Right renal cortex interstitium (tissue), 3 donors: Measurements from ENCODE around the gene SH3RF3. TPM values are rescaled to one million over a fixed set of nuclear protein-coding genes. Genes with fewer than 3 reads are reported as not detected.

Experiments used
- DNase-seq, 3 donors: peaks; one replicate each; pipeline ENCODE4 v3.0.0-alpha.2; 2013; ENCODE audit warnings: low read depth in 3 of 3, low spot score in 2 of 3
- polyA plus RNA-seq, 3 donors: library from polyadenylated mRNA; unstranded; fragments of 120-200 nt; gene quantifications; one replicate each; pipeline ENCODE4 v1.2.1, GENCODE V29; 2013; ENCODE audit not compliant: insufficient read length in 3 of 3

The SH3RF3 gene
- polyA plus RNA-seq, 3 donors, result 4.3 to 4.5 (median 4.3) TPM

DNA sequence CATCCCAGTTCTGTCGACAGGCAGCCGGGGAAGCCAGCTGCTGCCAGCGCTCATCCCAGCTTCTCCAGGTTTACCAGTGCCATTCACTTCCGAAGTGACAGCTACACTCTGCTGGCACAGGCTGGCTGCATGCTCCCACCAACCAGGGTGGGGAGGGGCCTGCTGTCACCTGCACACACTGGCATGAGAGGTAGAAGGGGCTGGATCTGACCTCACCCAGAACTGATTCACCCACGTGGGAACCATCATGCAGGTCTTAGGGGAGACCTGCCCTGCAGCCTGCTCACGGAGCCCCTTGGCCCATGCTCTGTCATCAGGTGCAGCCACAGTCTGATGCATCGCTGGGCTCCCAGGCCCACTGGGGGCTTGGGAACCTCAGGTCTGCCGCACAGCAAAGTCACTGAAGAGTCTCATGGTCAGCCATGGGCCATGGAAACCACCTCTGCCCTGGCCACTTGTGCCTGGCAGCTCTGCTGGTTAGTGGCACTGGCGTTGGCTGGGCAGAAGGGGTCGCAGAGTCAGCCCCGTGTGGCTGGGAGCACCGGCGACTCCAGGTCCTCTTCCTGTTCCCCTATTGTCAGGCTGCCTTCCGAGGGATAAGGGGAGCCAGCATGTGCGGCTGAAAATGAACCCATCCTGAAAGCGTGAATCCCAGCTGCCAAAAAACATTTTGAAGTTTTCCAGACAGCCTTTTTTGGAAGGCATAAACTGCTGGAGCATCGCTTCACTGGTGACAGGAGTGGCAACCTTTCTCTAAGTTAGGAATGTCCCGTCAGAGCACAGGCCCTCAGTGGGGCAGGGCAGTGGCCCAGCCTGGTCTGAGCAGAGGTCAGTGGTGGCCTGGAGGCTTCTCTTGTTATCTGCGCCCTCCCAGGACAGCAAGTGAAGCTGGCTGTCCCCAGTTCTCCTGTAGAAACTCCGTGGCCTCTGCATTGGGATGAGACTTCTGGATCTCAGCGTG is 327.0 kb downstream of the SH3RF3 start:
- no peak for DNase-seq

DNA sequence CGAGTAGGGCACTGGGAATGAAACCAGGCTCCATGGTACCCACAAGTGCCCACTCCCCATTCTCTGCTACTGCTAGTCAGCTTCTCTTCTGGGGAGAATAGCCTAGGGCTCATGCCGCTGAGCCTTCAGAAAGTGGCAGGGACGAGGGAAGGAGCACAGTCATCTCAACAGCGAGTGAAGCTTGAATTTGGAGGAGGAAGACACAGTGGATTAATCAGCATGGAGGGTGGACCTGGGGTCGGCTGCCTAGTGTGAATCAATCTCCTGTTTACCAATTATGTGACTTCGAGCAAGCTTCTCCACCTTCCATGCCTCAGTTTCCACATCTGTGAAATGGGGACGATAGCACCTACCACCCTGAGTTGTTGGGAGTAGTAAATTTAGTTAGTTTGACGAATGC is 327.8 kb downstream of the SH3RF3 start:
- no peak for DNase-seq

DNA sequence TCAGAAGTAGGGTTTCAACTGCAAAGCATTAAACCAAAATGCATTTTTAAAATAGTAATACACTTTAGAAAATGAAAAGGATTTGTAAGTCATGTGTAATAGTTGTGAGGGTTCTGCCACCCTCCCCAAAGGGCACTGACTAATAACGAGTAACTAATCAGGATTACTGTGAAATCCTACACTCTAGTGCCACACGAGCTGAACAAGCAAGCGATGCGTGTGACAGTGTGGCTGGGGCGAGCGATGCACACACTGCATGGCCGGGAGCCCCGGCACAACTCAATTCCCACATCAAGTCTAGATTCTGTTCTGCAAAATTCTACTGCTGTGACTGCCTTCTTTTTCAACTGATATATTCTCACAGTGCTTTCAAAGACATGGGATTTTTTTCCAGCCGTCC is 328.4 kb downstream of the SH3RF3 start:
- no peak for DNase-seq

DNA sequence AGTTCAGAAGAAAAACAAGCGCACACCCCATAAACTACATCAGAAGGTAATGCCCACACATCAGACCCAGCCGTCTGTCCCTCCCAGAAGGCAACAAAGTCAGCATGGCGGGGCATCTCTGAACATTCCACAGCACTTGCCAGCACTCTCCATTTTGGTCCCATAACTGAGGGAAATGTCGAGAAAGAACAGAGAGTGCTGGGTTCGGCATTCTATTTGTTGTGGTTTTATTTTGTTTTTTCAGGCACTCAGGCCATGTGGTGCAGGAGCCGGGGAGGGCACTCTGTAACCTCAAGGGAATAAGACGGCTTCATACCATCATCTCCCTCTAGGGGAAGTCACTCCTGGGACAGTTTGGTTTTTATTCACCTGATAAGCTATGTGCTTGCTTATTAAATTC is 328.8 kb downstream of the SH3RF3 start:
- DNase-seq, result no peak

DNA sequence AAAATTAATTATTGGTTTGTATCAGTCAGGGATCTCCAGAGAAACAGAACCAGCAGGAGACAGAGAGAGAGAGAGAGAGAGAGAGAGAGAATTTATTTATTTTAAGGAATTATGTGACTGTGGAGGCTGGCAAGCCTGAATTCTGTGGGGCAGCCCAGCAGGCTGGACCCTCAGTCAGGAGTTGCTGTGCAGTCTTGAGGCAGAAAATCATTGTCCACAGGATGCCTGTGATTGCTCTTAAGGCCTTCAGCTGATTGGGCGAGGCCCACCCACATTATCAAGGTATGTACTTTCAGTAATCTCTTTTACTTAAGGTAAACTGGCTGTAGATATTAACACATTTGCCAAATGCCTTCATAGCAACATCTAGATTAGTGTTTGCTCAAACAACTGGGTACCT is 329.5 kb downstream of the SH3RF3 start:
- no peak for DNase-seq

DNA sequence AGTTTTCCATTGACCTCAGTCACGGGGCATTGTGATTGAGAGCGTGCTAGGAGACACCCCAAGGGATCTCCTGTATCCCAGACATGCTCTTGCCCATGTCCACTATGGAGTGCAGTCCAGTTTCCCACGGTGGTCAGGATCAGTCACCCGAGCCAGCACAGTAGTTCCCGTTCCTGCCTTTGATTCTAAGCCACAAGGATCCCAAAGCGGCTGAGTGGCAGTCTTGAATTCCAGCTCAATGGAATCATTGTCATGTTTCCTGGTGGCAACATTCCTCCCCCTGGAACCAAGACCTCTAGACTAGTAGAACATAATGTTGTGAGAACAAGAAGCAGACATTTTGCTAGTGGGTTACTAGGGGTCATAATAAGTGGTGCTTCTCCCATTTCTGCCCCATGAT is 330.5 kb downstream of the SH3RF3 start:
- DNase-seq, result no peak

DNA sequence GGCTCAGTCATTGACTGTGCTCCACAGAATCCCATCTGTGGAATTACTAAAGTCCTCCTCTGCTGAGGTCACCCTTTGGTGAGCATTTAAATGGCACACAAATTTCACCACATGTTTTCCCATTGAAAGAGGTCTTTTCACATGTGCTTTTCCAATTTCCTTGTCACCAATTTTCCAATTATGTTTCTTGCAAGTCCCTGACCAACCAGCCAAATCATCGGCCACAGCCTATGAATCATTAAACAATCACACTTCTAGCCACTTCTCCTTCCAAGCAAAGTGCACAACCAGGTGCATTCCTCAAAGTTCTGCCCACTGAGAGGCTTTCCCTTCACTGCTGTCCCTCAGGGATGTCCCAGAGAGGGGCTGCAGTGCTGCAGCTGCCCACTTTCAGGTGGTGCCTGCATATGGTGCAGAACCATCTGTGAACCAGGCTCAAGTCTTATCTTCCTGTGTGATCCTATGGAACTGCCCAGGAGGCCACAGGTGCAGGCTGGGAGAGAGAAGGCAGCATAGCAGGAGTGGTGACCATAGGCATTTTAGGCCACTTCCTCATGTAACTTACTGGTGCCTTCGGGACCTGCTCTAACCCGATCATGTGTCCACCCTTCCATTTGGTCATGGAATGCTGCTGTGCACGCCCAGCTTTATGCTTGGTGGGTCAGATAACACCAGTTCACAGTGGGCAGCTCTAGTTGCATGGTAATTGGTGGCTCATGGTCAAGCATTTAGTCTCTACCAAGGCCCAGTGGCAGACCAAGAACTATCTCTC is 331.7 kb downstream of the SH3RF3 start:
- DNase-seq, result no peak

DNA sequence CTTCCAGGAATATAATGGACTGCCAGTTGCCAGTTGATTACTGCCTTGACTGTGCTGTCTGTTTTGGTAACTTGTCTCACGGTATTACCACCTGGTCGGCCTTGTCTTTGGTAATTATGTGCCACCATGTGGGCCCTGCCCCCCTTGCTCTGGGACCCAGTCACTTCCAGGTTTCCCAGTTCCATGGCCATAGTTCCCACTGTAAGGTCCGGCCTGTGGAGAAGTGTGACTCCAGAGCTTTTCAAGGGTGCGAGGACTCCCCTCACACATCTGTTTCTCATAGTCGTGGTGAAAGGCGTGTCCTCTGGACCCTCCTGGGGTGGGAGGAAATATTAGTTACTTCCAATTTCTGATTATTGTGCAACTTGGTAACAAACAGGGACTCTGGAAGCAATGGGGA is 334.2 kb downstream of the SH3RF3 start:
- DNase-seq, result no peak

DNA sequence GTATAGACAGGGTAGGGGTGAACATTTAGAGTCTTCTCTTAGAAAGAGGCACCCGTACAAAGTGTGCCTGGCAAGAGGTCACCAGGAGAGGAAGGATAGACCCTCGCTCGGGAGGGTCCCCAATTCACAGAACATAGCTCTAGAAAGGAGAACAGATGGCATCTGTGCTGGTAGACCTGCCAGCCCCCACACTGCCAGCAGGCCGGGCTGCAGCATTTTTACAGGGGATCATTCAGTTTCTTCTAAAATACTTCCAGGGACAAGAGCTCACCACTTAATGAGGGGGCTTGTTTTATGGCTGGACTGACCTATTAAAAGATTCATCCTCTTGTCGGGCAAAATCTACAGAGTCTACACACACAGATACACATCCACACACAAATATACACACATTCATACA is 334.9 kb downstream of the SH3RF3 start:
- DNase-seq, result no peak

DNA sequence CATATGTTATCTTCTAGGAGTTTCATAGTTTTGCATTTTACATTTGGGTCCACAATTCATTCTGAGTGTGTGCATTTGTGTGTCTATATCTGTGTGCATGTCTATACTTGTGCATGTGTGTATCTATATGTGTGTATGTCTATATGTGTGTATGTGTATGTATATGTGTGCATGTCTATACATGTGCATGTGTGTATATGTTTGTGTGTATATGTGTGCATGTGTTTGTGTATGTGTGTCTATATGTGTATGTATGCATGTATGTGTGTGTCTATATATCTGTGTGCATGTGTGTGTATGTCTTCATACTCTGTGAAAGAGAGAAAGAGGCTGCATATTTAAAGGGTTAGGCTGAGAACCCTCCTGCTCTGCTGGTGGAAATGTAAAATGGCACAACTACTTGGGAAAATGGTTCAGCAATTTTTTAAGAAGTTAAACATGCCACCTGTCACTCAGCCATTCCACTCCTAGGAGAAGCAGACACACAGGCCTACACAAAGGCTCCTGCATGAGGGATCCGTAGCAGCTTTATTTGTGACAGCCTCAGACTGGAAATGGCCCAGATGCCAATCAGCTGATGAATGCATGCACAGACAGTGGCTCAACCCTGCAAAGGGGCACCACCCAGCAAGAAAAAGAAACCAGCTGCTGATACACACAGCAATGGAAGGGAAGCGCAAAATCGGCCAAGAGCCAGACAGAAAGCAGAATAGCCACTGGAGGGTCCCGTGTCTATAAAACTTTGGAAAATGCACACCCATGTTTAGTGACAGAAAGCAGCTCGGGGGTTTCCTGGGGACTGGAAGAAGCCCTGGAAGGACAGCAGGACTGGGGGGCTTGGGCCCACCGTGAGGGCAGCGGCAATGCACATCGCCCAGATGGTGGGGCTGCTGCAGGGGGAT is 337.9 kb downstream of the SH3RF3 start:
- DNase-seq, result no peak

DNA sequence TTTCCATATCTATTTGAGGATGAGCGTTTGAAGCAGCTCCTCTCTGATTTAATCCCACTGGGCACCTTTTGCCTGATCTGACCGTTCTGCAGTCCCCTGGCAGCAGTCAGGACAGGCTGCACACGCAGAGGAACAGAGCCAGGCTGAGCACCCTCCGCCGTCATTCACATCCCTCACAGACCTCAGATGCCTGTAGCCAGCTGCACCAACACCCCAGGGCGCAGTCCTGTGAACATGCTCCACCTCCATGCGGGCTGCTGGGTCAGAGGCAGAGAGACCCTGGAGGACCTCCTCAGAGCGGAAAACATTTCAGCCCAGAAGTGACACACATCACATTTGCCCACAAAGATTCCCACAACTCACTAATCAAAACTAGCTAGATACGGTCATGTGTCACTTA is 338.7 kb downstream of the SH3RF3 start:
- no peak for DNase-seq

DNA sequence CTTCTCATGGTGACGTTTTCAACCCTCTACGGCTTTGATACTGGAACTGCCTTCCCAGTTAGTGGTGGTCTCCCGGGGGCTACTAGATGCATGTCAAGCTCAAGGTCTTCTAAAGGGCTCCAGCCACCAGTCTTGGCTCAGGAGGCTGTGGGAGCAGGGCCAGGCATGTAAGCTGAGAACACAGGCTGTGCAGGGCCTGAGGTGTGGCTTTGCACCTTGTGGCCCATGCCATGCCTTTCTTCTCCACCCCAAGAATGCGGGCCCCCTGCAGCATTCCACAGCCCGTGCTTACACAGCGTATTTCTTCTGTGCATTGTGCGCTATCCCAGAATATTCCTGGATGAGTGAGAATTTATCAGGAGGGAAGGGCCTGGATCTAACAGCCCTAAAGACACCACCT is 339.9 kb downstream of the SH3RF3 start:
- DNase-seq, result no peak

DNA sequence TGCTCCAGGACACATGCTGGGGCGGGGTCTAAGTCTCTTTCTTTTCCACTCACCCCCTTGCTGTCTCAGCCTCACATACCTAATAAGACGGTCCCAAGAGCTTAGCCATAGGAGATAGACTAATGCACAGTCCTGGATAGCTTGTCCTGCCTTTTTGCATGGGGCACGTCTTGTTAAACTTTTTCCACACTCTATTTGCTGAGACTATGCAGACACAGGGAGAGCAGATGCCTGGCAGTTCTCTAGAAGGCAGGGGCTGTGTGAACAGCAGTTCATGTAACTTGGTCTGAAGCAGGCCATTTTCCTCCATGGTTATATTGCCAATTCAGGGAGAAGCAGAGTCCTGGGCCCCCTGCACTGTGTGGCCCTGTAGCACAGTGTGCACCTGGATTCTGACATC is 342.7 kb downstream of the SH3RF3 start:
- no peak for DNase-seq

DNA sequence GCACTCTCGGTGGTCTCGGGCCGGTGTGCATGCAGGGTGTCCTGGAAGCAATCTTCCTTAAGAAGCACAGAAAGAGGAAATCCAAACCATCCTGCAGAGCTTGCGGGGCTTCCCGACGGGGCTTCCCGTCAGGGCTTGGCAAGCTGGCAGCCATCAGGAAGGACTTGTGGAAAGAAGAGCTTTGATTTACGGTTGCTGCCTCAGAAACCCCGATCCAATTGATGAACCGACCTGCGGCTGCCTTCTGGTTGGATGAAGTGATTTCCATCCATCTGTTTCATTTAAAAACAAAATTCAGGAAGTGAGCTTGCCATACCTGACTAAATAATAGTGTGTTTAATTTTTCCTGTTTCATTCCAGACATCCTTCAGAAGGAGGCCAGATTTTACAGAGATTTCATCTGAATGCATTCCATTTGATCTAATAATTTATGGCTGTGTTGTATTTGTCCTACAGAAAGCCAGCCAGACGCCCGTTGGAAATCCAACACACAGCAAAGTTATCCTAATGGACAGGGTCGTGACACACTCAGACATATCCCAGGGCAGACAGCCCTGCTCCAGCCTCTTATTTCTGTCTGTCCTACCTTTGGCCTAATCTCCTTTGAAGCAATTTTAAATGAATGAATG is 343.4 kb downstream of the SH3RF3 start:
- no peak for DNase-seq

DNA sequence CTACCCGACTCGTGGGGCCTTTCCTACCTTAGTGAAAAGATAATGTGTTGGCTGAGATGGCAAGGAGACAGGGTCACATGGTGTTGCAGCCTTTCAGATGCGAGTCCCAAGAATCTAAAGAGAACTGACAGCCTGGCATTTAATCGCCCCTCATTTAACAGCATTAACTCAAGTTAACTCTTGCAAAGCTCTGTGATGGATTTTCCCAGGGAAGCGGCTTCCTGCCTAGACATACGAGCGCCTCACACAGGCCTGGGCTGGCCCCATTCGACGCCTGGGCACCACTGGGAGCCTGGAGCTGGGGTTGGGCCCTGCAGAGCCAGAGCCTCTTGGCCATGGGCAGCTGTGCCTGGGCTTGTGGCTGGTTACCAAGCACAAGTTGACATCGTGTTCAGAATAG is 344.0 kb downstream of the SH3RF3 start:
- no peak for DNase-seq

DNA sequence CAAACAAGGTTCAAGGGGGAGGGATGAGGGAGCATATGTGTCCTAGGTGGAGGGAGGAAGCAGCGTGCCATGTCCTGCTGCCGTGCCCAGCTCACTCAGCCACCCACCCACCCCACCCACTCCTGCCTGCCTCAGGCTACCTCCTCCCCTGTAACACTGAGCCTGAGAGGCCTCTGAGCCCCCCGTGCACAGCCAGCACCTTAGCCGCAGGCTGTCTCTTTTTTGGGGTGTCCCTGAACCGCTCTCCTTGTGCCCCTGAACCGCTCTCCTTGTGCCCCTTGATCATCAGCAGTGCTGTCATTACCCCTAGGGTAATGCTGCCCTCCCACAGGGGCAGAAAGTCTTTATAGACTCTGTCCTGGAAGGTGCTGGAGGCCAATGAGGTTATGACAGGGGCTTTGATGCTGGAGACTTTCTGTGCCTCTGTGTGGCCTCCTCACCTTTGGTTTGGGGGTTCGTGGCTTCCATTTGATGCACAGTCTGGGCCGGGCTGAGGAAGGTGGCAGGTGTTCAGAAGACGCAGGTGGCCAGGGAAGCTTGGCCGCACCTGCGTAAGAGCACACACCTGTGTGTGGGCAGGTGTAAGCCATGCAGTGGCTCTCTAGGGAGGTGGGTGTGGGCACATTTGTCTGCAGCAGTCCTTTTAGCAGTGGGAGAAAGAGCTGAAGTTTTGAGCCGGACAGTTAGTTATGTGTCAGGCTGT is 344.8 kb downstream of the SH3RF3 start:
- DNase-seq, result no peak

DNA sequence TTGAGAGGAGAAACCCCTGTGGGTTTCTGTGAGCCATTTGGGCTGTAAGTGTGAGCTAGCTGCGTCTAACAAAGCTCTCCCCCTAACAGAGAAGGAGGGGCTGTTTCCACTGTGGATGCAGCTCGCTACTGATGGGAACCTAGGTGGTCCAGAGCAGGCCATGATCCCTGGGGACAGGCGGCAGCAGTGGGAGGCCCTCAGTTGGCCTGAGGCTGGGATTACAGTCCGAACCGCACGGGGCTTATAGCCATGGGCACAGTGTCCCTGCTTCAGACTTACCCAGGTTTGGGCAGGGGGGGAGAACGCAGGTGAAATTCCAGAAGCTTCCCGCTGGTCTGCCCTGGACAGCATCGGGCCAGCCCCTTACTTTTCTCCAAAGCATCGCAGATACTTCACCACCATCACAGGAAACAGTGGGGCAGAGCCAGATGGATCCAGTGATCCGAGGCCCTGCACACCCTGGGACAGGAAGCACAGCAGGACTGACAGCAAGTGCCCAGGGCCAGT is 345.4 kb downstream of the SH3RF3 start:
- DNase-seq, result no peak

DNA sequence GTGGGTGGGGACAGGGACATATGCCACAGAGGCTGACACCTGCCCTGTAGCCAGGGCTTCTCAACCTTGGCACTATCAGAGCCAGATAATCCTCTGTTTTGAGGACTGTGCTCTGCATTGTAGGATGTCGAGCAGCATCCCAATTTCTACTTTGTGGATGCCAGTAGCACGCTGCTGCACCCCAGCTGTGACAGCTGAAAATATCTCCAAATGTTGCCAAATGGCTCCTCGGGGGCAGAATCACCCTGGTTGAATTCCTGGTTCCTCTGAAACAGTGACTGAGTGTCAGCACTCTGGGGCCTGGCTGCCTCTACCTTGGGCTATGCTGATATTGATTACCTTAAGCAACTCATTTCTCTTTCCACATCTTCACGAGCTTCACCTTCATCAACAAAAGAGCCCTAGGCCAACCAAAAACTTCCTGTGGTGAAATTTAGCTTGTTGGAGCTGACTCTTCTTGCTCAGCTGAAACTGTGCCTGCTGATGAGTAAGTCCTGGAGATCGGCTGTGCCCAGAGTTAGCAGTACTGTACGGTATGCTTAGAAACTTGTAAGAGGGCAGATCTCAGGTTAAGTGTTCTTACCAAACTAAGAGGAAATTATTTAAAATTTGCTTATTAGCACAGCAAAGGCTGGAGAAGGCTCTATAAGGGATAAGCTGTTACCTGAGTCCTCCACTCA is 346.7 kb downstream of the SH3RF3 start:
- DNase-seq, result no peak
